ENCODE results near the gene ETNPPL.
A peak's percentile ranks its signal among the peaks of the same experiment; 100 is the strongest.

The ETNPPL gene

DNA sequence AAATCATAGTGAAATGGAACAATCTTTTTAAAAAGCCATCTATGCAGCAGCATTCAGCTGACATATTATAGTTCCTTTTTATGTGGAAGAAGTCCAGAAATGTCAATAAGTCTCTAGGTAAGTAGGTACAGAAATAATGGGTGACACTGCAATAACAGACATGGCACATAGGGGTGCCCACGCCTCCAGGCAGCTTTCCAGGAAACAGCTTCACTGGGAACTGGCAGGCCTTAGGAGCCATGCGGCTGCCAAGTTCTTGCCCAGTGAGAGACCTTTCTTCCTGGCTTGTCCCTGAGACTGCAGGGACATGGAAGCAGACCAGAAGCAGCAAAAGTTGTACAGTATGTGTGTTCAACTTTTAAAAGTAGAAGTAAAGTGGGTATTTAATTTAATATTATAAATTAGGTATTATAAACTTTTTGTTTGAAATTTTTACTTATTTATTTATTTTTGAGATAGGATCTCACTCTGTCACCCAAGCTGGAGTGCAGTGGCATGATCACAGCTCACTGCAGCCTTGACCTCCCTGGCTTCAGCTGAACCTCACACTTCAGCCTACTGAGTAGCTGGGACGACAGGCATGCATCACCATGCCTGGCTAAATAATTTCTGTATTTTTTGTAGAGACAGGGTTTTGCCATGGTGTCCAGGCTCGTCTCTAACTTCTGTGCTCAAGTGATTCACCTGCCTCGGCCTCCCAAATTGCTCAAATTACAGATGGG lies 12.1 kb upstream of the ETNPPL start:
- H3K9me3 Mint-ChIP-seq, result no peaks in the 10 kb centered on the region
- H3K36me3 Mint-ChIP-seq (ENCODE audit: low read depth), result no peaks in the 10 kb centered on the region
- peaks cover 7% of the 10 kb centered on the region for H3K27me3 Mint-ChIP-seq (ENCODE audit: low read depth)
- no peak overlapping the region for H3K4me3 Mint-ChIP-seq
- H3K27ac Mint-ChIP-seq, result no peak overlapping the region
- H3K4me1 Mint-ChIP-seq, result no peaks in the 10 kb centered on the region
- TF ChIP-seq, protein P1, sequence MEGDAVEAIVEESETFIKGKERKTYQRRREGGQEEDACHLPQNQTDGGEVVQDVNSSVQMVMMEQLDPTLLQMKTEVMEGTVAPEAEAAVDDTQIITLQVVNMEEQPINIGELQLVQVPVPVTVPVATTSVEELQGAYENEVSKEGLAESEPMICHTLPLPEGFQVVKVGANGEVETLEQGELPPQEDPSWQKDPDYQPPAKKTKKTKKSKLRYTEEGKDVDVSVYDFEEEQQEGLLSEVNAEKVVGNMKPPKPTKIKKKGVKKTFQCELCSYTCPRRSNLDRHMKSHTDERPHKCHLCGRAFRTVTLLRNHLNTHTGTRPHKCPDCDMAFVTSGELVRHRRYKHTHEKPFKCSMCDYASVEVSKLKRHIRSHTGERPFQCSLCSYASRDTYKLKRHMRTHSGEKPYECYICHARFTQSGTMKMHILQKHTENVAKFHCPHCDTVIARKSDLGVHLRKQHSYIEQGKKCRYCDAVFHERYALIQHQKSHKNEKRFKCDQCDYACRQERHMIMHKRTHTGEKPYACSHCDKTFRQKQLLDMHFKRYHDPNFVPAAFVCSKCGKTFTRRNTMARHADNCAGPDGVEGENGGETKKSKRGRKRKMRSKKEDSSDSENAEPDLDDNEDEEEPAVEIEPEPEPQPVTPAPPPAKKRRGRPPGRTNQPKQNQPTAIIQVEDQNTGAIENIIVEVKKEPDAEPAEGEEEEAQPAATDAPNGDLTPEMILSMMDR (IDR thresholded peaks at IDR 0.05; ENCODE audit: unreplicated experiment in 3 of 3), result no peak

DNA sequence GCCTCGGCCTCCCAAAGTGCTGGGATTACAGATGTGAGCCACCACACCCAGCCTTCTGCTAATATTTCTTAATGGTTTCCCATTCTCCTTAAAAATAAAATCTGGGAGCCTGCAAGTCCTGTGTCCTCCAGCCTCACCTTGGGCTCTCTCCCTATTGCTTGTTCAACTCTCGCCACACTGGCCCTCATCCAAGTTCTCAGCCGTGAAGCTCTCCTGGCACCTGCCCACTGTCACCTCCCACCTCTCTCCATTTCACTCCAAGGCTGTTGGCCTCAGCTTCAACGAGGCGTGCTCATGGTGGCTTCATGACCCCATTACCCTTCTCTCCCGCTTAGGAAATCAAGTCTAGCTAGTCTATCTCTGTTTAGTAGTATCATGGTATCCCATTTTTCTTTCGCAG lies 9.5 kb upstream of the ETNPPL start:
- TF ChIP-seq, protein P1 (IDR thresholded peaks at IDR 0.05; ENCODE audit: unreplicated experiment in 3 of 3), result no peak
- H3K36me3 Mint-ChIP-seq (ENCODE audit: low read depth), result no peaks in the 10 kb centered on the region
- no peaks in the 10 kb centered on the region for H3K9me3 Mint-ChIP-seq
- peaks cover 12% of the 10 kb centered on the region for H3K27me3 Mint-ChIP-seq (ENCODE audit: low read depth)
- no peak overlapping the region for H3K4me3 Mint-ChIP-seq
- no peak overlapping the region for H3K27ac Mint-ChIP-seq
- H3K4me1 Mint-ChIP-seq, result no peaks in the 10 kb centered on the region

DNA sequence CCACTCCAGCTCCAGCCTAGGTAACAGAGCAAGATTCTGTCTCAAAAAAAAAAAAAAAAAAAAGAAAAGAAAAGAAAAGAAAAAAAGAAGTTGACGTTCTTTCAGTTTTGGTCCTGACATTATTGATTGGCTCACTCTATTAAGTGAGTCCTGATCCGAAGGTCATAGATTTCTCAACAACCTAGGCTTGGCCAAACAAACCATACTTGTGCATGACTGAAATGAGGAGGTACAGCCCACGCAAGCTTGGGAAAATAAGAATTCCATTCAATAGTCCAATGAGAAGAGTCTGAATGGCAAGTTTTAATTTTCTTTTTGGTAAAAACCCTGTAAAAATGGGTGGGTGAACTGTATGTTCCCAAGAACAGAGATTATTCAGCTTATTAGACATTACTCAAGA lies 3.2 kb upstream of the ETNPPL start:
- Mint-ChIP-seq H3K27me3 (ENCODE audit: low read depth) (peaks cover 48% of the 10 kb centered on the region), H3K27ac (no peak overlapping the region), H3K36me3 (ENCODE audit: low read depth) (no peaks in the 10 kb centered on the region), H3K4me1 (no peaks in the 10 kb centered on the region), H3K4me3 (no peak overlapping the region), H3K9me3 (no peaks in the 10 kb centered on the region)
- TF ChIP-seq, protein P1 (IDR thresholded peaks at IDR 0.05; ENCODE audit: unreplicated experiment in 3 of 3), result no peak

DNA sequence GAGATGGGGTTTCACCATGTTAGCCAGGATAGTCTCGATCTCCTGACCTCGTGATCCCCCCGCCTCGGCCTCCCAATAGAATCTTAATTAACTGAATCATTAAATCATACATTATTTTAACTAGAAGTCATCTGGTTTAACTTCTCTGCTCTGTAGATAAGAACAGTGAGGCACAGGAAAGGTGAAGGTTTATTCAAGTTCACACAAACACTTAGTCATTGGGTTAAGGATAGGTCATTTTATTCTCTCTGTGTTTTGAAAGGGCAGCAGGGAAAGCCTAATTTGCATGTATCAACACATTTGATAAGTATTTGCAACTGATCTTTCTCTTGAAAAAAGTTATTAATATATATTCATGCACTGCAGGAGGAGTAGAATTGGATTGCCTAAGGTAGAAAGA lies 1.1 kb upstream of the ETNPPL start:
- peak overlapping the region in 2 of 3 experiments; percentile 16 to 47 for H3K4me3 Mint-ChIP-seq
- H3K27ac Mint-ChIP-seq, result no peak overlapping the region
- TF ChIP-seq, protein P1 (IDR thresholded peaks at IDR 0.05; ENCODE audit: unreplicated experiment in 3 of 3), result no peak
- H3K36me3 Mint-ChIP-seq (ENCODE audit: low read depth), result no peaks in the 10 kb centered on the region
- H3K27me3 Mint-ChIP-seq (ENCODE audit: low read depth), result peaks cover 53% of the 10 kb centered on the region
- no peaks in the 10 kb centered on the region for H3K9me3 Mint-ChIP-seq
- H3K4me1 Mint-ChIP-seq, result no peaks in the 10 kb centered on the region

DNA sequence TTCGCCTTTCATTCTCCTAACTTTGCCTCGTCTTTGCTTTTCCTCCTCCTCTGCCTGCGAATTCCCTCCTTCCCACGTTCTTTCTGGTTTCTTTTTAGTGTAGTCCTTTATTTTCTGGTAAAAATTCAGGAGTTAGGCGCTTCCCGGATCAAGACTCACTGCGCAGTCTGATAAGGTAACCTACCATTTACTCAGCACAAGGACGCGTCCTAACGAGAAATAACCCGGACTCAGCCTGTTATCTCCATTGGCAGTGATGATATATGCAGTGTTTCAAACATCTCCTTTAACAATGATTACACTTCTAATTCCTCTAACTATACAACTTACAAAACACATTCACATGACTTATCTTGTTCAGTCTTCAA lies 357 bp upstream of the ETNPPL start:
- Mint-ChIP-seq H3K4me1 (no peaks in the 10 kb centered on the region), H3K4me3 (peak overlapping the region; percentile 83 to 87 (median 87)), H3K27me3 (ENCODE audit: low read depth) (peaks cover 53% of the 10 kb centered on the region), H3K9me3 (no peaks in the 10 kb centered on the region), H3K27ac (no peak overlapping the region), H3K36me3 (ENCODE audit: low read depth) (no peaks in the 10 kb centered on the region)
- TF ChIP-seq, protein P1 (IDR thresholded peaks at IDR 0.05; ENCODE audit: unreplicated experiment in 3 of 3), result no peak

DNA sequence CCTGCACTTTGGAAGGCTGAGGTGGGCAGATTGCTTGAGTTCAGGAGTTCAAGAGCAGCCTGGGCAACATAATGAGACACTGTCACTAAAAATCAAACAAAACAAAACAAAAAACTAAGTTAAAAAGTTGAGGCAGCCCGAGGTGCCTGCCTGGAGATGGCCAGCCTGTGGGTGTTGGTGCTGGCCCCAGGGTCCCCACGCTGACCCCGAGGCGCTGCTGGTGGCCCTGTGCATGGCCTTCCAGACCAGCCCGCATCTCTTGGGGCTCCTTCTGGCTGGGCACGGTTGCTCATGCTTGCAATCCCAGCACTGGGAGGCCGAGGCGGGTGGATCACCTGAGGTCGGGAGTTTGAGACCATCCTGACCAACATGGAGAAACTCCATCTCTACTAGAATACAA lies 4.4 kb downstream of the ETNPPL start:
- H3K27me3 Mint-ChIP-seq (ENCODE audit: low read depth), result peaks cover 36% of the 10 kb centered on the region
- H3K4me1 Mint-ChIP-seq, result no peaks in the 10 kb centered on the region
- no peak overlapping the region for H3K4me3 Mint-ChIP-seq
- no peaks in the 10 kb centered on the region for H3K36me3 Mint-ChIP-seq (ENCODE audit: low read depth)
- TF ChIP-seq, protein P1 (IDR thresholded peaks at IDR 0.05; ENCODE audit: unreplicated experiment in 3 of 3), result no peak
- H3K27ac Mint-ChIP-seq, result no peak overlapping the region
- no peaks in the 10 kb centered on the region for H3K9me3 Mint-ChIP-seq

Data from nephron (organoid).